ENCODE data around the gene KRT25. TPM values are rescaled to one million over a fixed set of nuclear protein-coding genes. Genes with fewer than 3 reads are reported as not detected.

KRT25 gene
- total and polyA plus RNA-seq, 2 of the 13 experiments (the other 11 are each of a cell fraction or from before 2014, with no cell fraction given) = not detected

- 0 out of 2 replicates have a peak, but pooled peaks have one; percentile 83 for TF ChIP-seq SP140L (CRISPR knock-in tag; IDR thresholded peaks at IDR 0.05; ENCODE audit: borderline replicate concordance)
- TF ChIP-seq CREB1 (IDR thresholded peaks at IDR 0.05) = peak; percentile 18; the same call in 1 of the 2 replicates
- TF ChIP-seq CREB1 (CRISPR knock-in tag; IDR thresholded peaks at IDR 0.05) = no peak
- TF ChIP-seq KMT2A (CRISPR knock-in tag; IDR thresholded peaks at IDR 0.05) = no peak
- TF ChIP-seq, protein P1, sequence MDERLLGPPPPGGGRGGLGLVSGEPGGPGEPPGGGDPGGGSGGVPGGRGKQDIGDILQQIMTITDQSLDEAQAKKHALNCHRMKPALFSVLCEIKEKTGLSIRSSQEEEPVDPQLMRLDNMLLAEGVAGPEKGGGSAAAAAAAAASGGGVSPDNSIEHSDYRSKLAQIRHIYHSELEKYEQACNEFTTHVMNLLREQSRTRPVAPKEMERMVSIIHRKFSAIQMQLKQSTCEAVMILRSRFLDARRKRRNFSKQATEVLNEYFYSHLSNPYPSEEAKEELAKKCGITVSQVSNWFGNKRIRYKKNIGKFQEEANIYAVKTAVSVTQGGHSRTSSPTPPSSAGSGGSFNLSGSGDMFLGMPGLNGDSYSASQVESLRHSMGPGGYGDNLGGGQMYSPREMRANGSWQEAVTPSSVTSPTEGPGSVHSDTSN (CRISPR knock-in tag; IDR thresholded peaks at IDR 0.05) = no peak
- TF ChIP-seq ZNF24 (IDR thresholded peaks at IDR 0.05) = no peak
- no peak for TF ChIP-seq NFKB2 (CRISPR knock-in tag; IDR thresholded peaks at IDR 0.05; ENCODE audit: borderline replicate concordance)
- no peak for TF ChIP-seq U2AF1 (optimal IDR thresholded peaks at IDR 0.05; ENCODE audit: low read depth, low read length)
- TF ChIP-seq, protein P2, sequence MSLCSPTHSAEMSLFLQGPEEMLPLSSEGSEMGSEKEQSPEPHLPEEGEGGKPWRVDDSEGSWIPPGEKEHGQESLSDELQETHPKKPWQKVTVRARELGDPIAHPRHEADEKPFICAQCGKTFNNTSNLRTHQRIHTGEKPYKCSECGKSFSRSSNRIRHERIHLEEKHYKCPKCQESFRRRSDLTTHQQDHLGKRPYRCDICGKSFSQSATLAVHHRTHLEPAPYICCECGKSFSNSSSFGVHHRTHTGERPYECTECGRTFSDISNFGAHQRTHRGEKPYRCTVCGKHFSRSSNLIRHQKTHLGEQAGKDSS (CRISPR knock-in tag; IDR thresholded peaks at IDR 0.05; ENCODE audit: borderline replicate concordance, low read depth) = no peak
- TF ChIP-seq MIXL1 (CRISPR knock-in tag; IDR thresholded peaks at IDR 0.05) = 0 out of 2 replicates have a peak, but pooled peaks have one; percentile 40
- TF ChIP-seq RAD21 (CRISPR knock-in tag; IDR thresholded peaks at IDR 0.05) = peak; percentile 35; the same call in 1 of the 2 replicates
- no peak for TF ChIP-seq CREB3 (CRISPR knock-in tag; IDR thresholded peaks at IDR 0.05)
Measured at GRCh38 chr17:40791787-40792436, 36.8 kb upstream of the KRT25 start (continued).

Data from HepG2 (cell line).